Measurements from ENCODE around the gene SMC3. TPM values are rescaled to one million over a fixed set of nuclear protein-coding genes. Genes with fewer than 3 reads are reported as not detected.

SMC3 gene
- polyA plus RNA-seq, 1 donor = 38.4 TPM

- no peak for DNase-seq
Measured at GRCh38 chr10:110647136-110647430, 79.6 kb downstream of the SMC3 start.

- DNase-seq = no peak
Measured at GRCh38 chr10:110648692-110649346, 81.3 kb downstream of the SMC3 start.

- DNase-seq = no peak
Measured at GRCh38 chr10:110649347-110650264, 82.1 kb downstream of the SMC3 start.

GRCh38 chr10:110650265-110650668 is 82.8 kb downstream of the SMC3 start:
- DNase-seq = no peak

- no peak for DNase-seq
Measured at GRCh38 chr10:110651044-110651958, 83.8 kb downstream of the SMC3 start.

GRCh38 chr10:110652475-110653118 is 85.1 kb downstream of the SMC3 start:
- DNase-seq = no peak

Other genes with a start within 250 kb of the SMC3 start
- 4.2 TPM for gene DUSP5, start 69.8 kb upstream of the SMC3 start, polyA plus RNA-seq (ENCODE audit: insufficient read length)
- 14.0 TPM for gene RBM20, start 76.6 kb downstream of the SMC3 start, polyA plus RNA-seq (ENCODE audit: insufficient read length)

All from hindlimb muscle (tissue), 1 donor.